ENCODE measurements around the gene PARM1.
A peak's percentile ranks its signal among the peaks of the same experiment; 100 is the strongest.

PARM1 gene

GRCh38 chr4:74919783-74920182, 13.1 kb upstream of the PARM1 start:
- H3K4me1 ChIP-seq (ENCODE audit: control insufficient read depth, insufficient read depth, low read length): no peaks in the 10 kb centered on the region
- no peaks in the 10 kb centered on the region for H3K27me3 ChIP-seq (ENCODE audit: control insufficient read depth, insufficient read depth, low read length)
- no peak overlapping the region for H3K27ac ChIP-seq (ENCODE audit: low read depth, low read length)
- no peaks in the 10 kb centered on the region for H3K36me3 ChIP-seq (ENCODE audit: control insufficient read depth, insufficient read depth, low read length)
- no peak overlapping the region for H3K4me3 ChIP-seq (ENCODE audit: low read depth, low read length)
- no peak overlapping the region for H3K9ac ChIP-seq (ENCODE audit: low read length)
- H3K9me3 ChIP-seq (ENCODE audit: control insufficient read depth, insufficient read depth, low read depth, low read length): 0 out of 2 replicates have a peak, but pooled peaks cover 3% of the 10 kb centered on the region

GRCh38 chr4:74920704-74921103, 12.2 kb upstream of the PARM1 start:
- Histone ChIP-seq H3K27ac (ENCODE audit: low read depth, low read length) (no peak overlapping the region), H3K9me3 (ENCODE audit: control insufficient read depth, insufficient read depth, low read depth, low read length) (0 out of 2 replicates have a peak, but pooled peaks cover 3% of the 10 kb centered on the region), H3K27me3 (ENCODE audit: control insufficient read depth, insufficient read depth, low read length) (no peaks in the 10 kb centered on the region), H3K9ac (ENCODE audit: low read length) (no peak overlapping the region), H3K36me3 (ENCODE audit: control insufficient read depth, insufficient read depth, low read length) (no peaks in the 10 kb centered on the region), H3K4me3 (ENCODE audit: low read depth, low read length) (no peak overlapping the region), H3K4me1 (ENCODE audit: control insufficient read depth, insufficient read depth, low read length) (peaks cover 3% of the 10 kb centered on the region; the same call in 1 of the 2 replicates)

- H3K4me3 ChIP-seq (ENCODE audit: low read depth, low read length): no peak overlapping the region
- H3K36me3 ChIP-seq (ENCODE audit: control insufficient read depth, insufficient read depth, low read length): no peaks in the 10 kb centered on the region
- no peak overlapping the region for H3K9ac ChIP-seq (ENCODE audit: low read length)
- no peaks in the 10 kb centered on the region for H3K27me3 ChIP-seq (ENCODE audit: control insufficient read depth, insufficient read depth, low read length)
- H3K27ac ChIP-seq (ENCODE audit: low read depth, low read length): no peak overlapping the region
- no peaks in the 10 kb centered on the region for H3K9me3 ChIP-seq (ENCODE audit: control insufficient read depth, insufficient read depth, low read depth, low read length)
- H3K4me1 ChIP-seq (ENCODE audit: control insufficient read depth, insufficient read depth, low read length): peaks cover 11% of the 10 kb centered on the region; the same call in 1 of the 2 replicates
Observed at GRCh38 chr4:74921490-74921889, 11.4 kb upstream of the PARM1 start.

GRCh38 chr4:74926007-74926406, 6.9 kb upstream of the PARM1 start:
- H3K4me3 ChIP-seq (ENCODE audit: low read depth, low read length): no peak overlapping the region
- no peaks in the 10 kb centered on the region for H3K27me3 ChIP-seq (ENCODE audit: control insufficient read depth, insufficient read depth, low read length)
- 0 out of 2 replicates have a peak, but pooled peaks cover 3% of the 10 kb centered on the region for H3K9me3 ChIP-seq (ENCODE audit: control insufficient read depth, insufficient read depth, low read depth, low read length)
- no peaks in the 10 kb centered on the region for H3K36me3 ChIP-seq (ENCODE audit: control insufficient read depth, insufficient read depth, low read length)
- no peak overlapping the region for H3K27ac ChIP-seq (ENCODE audit: low read depth, low read length)
- peaks cover 14% of the 10 kb centered on the region; the same call in 1 of the 2 replicates for H3K4me1 ChIP-seq (ENCODE audit: control insufficient read depth, insufficient read depth, low read length)
- no peak overlapping the region for H3K9ac ChIP-seq (ENCODE audit: low read length)

GRCh38 chr4:74930162-74930561, 2.8 kb upstream of the PARM1 start:
- Histone ChIP-seq H3K9me3 (ENCODE audit: control insufficient read depth, insufficient read depth, low read depth, low read length) (0 out of 2 replicates have a peak, but pooled peaks cover 3% of the 10 kb centered on the region), H3K27ac (ENCODE audit: low read depth, low read length) (no peak overlapping the region), H3K4me1 (ENCODE audit: control insufficient read depth, insufficient read depth, low read length) (peaks cover 21% of the 10 kb centered on the region; the same call in 1 of the 2 replicates), H3K9ac (ENCODE audit: low read length) (no peak overlapping the region), H3K4me3 (ENCODE audit: low read depth, low read length) (no peak overlapping the region), H3K36me3 (ENCODE audit: control insufficient read depth, insufficient read depth, low read length) (no peaks in the 10 kb centered on the region), H3K27me3 (ENCODE audit: control insufficient read depth, insufficient read depth, low read length) (peaks cover 22% of the 10 kb centered on the region)

- no peak overlapping the region for H3K27ac ChIP-seq (ENCODE audit: low read depth, low read length)
- H3K4me3 ChIP-seq (ENCODE audit: low read depth, low read length): no peak overlapping the region
- peaks cover 33% of the 10 kb centered on the region for H3K27me3 ChIP-seq (ENCODE audit: control insufficient read depth, insufficient read depth, low read length)
- H3K4me1 ChIP-seq (ENCODE audit: control insufficient read depth, insufficient read depth, low read length): peaks cover 11% of the 10 kb centered on the region; the same call in 1 of the 2 replicates
- H3K9ac ChIP-seq (ENCODE audit: low read length): no peak overlapping the region
- H3K36me3 ChIP-seq (ENCODE audit: control insufficient read depth, insufficient read depth, low read length): no peaks in the 10 kb centered on the region
- H3K9me3 ChIP-seq (ENCODE audit: control insufficient read depth, insufficient read depth, low read depth, low read length): 0 out of 2 replicates have a peak, but pooled peaks cover 3% of the 10 kb centered on the region
Observed at GRCh38 chr4:74931376-74931775, 1.5 kb upstream of the PARM1 start.

- Histone ChIP-seq H3K4me1 (ENCODE audit: control insufficient read depth, insufficient read depth, low read length) (peaks cover 10% of the 10 kb centered on the region; the same call in 1 of the 2 replicates), H3K36me3 (ENCODE audit: control insufficient read depth, insufficient read depth, low read length) (no peaks in the 10 kb centered on the region), H3K9ac (ENCODE audit: low read length) (no peak overlapping the region), H3K27ac (ENCODE audit: low read depth, low read length) (no peak overlapping the region), H3K9me3 (ENCODE audit: control insufficient read depth, insufficient read depth, low read depth, low read length) (0 out of 2 replicates have a peak, but pooled peaks cover 3% of the 10 kb centered on the region), H3K27me3 (ENCODE audit: control insufficient read depth, insufficient read depth, low read length) (peaks cover 37% of the 10 kb centered on the region), H3K4me3 (ENCODE audit: low read depth, low read length) (no peak overlapping the region)
Observed at GRCh38 chr4:74932010-74932409, 906 bp upstream of the PARM1 start.

GRCh38 chr4:74933562-74934015, 673 bp downstream of the PARM1 start:
- H3K27ac ChIP-seq (ENCODE audit: low read depth, low read length): no peak overlapping the region
- H3K9ac ChIP-seq (ENCODE audit: low read length): peak overlapping the region; percentile 45
- H3K27me3 ChIP-seq (ENCODE audit: control insufficient read depth, insufficient read depth, low read length): peaks cover 43% of the 10 kb centered on the region
- 0 out of 2 replicates have a peak, but pooled peaks cover 3% of the 10 kb centered on the region for H3K9me3 ChIP-seq (ENCODE audit: control insufficient read depth, insufficient read depth, low read depth, low read length)
- peaks cover 7% of the 10 kb centered on the region; the same call in 1 of the 2 replicates for H3K4me1 ChIP-seq (ENCODE audit: control insufficient read depth, insufficient read depth, low read length)
- H3K4me3 ChIP-seq (ENCODE audit: low read depth, low read length): peak overlapping the region; percentile 82
- H3K36me3 ChIP-seq (ENCODE audit: control insufficient read depth, insufficient read depth, low read length): no peaks in the 10 kb centered on the region

- peak overlapping the region; percentile 82 for H3K4me3 ChIP-seq (ENCODE audit: low read depth, low read length)
- peaks cover 7% of the 10 kb centered on the region; the same call in 1 of the 2 replicates for H3K4me1 ChIP-seq (ENCODE audit: control insufficient read depth, insufficient read depth, low read length)
- H3K27me3 ChIP-seq (ENCODE audit: control insufficient read depth, insufficient read depth, low read length): peaks cover 43% of the 10 kb centered on the region
- no peak overlapping the region for H3K27ac ChIP-seq (ENCODE audit: low read depth, low read length)
- H3K9me3 ChIP-seq (ENCODE audit: control insufficient read depth, insufficient read depth, low read depth, low read length): 0 out of 2 replicates have a peak, but pooled peaks cover 3% of the 10 kb centered on the region
- no peaks in the 10 kb centered on the region for H3K36me3 ChIP-seq (ENCODE audit: control insufficient read depth, insufficient read depth, low read length)
- no peak overlapping the region for H3K9ac ChIP-seq (ENCODE audit: low read length)
Observed at GRCh38 chr4:74934016-74934831, 1.3 kb downstream of the PARM1 start.

- Histone ChIP-seq H3K4me1 (ENCODE audit: control insufficient read depth, insufficient read depth, low read length) (peaks cover 7% of the 10 kb centered on the region; the same call in 1 of the 2 replicates), H3K27me3 (ENCODE audit: control insufficient read depth, insufficient read depth, low read length) (peaks cover 43% of the 10 kb centered on the region), H3K27ac (ENCODE audit: low read depth, low read length) (no peak overlapping the region), H3K4me3 (ENCODE audit: low read depth, low read length) (peak overlapping the region; percentile 82), H3K9ac (ENCODE audit: low read length) (no peak overlapping the region), H3K36me3 (ENCODE audit: control insufficient read depth, insufficient read depth, low read length) (no peaks in the 10 kb centered on the region), H3K9me3 (ENCODE audit: control insufficient read depth, insufficient read depth, low read depth, low read length) (0 out of 2 replicates have a peak, but pooled peaks cover 3% of the 10 kb centered on the region)
Observed at GRCh38 chr4:74934888-74935287, 2.0 kb downstream of the PARM1 start.

- peaks cover 11% of the 10 kb centered on the region for H3K4me1 ChIP-seq (ENCODE audit: control insufficient read depth, insufficient read depth, low read length)
Observed at GRCh38 chr4:74941123-74941522, 8.2 kb downstream of the PARM1 start.

More at GRCh38 chr4:74941123-74941522, 8.2 kb downstream of the PARM1 start:
- Histone ChIP-seq H3K9ac (ENCODE audit: low read length) (no peak overlapping the region), H3K36me3 (ENCODE audit: control insufficient read depth, insufficient read depth, low read length) (no peaks in the 10 kb centered on the region), H3K9me3 (ENCODE audit: control insufficient read depth, insufficient read depth, low read depth, low read length) (no peaks in the 10 kb centered on the region), H3K27ac (ENCODE audit: low read depth, low read length) (no peak overlapping the region), H3K4me3 (ENCODE audit: low read depth, low read length) (no peak overlapping the region), H3K27me3 (ENCODE audit: control insufficient read depth, insufficient read depth, low read length) (peaks cover 11% of the 10 kb centered on the region; the same call in 1 of the 2 replicates)
